Measurements from ENCODE around the gene TLR7. TPM values are rescaled to one million over a fixed set of nuclear protein-coding genes. Genes with fewer than 3 reads are reported as not detected.

Gene TLR7
- total and polyA plus RNA-seq, 10 donors: 2.5 to 9.2 (median 4.8) TPM

DNA sequence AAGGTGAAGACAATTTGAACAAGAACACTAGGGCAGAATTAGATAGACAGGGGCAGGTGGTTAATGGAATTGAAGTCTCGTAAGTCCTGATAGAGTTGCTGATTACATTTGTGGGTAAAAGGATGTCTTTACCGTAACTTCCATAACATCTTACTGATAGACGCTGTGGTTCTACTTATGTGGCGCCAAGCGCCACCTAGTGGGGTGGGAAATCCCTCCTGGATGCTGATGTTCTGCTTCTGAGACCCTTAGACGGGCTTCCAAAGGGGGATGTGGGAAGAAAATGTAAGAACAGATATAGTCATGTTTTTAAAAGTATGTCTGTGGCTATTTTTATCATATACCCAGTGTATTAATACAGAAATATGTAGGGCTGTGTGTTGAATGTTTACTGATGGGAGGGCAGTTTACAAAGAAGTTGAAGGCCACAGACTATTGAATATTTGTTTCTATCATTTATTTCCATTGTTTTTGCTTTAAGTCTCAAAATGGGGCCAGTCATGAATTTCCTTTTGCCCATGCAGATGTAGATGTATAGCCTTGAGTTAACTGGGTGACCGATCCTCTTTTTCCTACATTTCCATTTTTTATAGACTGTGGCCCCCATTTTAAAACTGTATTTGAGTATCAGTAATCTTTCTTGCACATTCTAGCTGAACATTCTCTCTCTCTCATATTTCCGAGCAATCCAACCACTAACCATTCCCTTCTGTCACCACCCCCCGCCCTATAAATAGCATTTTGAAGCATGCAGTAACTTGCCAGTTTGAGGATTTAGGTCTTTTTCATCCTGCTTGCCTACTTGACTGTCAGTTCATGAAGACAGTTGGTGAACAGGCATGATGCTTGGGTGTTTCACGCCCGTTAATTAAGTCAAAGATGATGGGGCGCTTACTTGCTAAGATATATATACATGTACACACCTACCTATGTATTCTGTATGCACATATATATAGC is 27.5 kb downstream of the TLR7 start:
- no peak for TF ChIP-seq POLR2AphosphoS5 (IDR thresholded peaks at IDR 0.05)
- TF ChIP-seq, protein P1, sequence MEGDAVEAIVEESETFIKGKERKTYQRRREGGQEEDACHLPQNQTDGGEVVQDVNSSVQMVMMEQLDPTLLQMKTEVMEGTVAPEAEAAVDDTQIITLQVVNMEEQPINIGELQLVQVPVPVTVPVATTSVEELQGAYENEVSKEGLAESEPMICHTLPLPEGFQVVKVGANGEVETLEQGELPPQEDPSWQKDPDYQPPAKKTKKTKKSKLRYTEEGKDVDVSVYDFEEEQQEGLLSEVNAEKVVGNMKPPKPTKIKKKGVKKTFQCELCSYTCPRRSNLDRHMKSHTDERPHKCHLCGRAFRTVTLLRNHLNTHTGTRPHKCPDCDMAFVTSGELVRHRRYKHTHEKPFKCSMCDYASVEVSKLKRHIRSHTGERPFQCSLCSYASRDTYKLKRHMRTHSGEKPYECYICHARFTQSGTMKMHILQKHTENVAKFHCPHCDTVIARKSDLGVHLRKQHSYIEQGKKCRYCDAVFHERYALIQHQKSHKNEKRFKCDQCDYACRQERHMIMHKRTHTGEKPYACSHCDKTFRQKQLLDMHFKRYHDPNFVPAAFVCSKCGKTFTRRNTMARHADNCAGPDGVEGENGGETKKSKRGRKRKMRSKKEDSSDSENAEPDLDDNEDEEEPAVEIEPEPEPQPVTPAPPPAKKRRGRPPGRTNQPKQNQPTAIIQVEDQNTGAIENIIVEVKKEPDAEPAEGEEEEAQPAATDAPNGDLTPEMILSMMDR (IDR thresholded peaks at IDR 0.05 in 8 of 11, conservative IDR thresholded peaks at IDR 0.05 in 3 of 11): peak in 10 of 11 experiments; percentile 26 to 68 (median 56)
- H3K9me3 ChIP-seq: no peaks in the 10 kb centered on the region
- H3K4me1 ChIP-seq: peaks cover 0 to 60% (median 24%) of the 10 kb centered on the region in 6 donors
- no peaks in the 10 kb centered on the region for H3K36me3 ChIP-seq
- H3K27ac ChIP-seq: no peak overlapping the region
- 47 to 61% (median 53%) methylated on average over 12 of the region's 12 CpGs for WGBS, 5 donors
- H3K4me3 ChIP-seq: no peak overlapping the region
- peaks cover 0 to under 1% (median 0%) of the 10 kb centered on the region in 7 donors for H3K27me3 ChIP-seq (replicated peaks in 1 of 7)
- DNase-seq: peak; percentile 79
- intact Hi-C loops (cut with DNase I; ENCODE audit: low total_unique reads): loop anchor here (10.0 kb wide), 1 partner anchor 80 kb away; no protein-coding TSS in a partner anchor

- Histone ChIP-seq H3K36me3 (no peaks in the 10 kb centered on the region), H3K4me1 (peaks cover 0 to 45% (median 16%) of the 10 kb centered on the region in 6 donors), H3K27ac (peak overlapping the region in 1 of 8 donors; percentile 2), H3K9me3 (no peaks in the 10 kb centered on the region), H3K27me3 (replicated peaks in 1 of 7) (peaks cover 0 to 5% (median 0%) of the 10 kb centered on the region in 7 donors), H3K4me3 (no peak overlapping the region)
- TF ChIP-seq POLR2A (IDR thresholded peaks at IDR 0.05) (no peak), POLR2AphosphoS5 (IDR thresholded peaks at IDR 0.05) (no peak)
- DNase-seq: no peak
- intact Hi-C loops (cut with DNase I; ENCODE audit: low total_unique reads): loop anchor here (10.0 kb wide), 1 partner anchor 81 kb away; no protein-coding TSS in a partner anchor
- 36 to 56% (median 43%) methylated on average over 2 of the region's 2 CpGs for WGBS, 5 donors
Observed at GRCh38 chrX:12895866-12896265, 29.0 kb downstream of the TLR7 start.

DNA sequence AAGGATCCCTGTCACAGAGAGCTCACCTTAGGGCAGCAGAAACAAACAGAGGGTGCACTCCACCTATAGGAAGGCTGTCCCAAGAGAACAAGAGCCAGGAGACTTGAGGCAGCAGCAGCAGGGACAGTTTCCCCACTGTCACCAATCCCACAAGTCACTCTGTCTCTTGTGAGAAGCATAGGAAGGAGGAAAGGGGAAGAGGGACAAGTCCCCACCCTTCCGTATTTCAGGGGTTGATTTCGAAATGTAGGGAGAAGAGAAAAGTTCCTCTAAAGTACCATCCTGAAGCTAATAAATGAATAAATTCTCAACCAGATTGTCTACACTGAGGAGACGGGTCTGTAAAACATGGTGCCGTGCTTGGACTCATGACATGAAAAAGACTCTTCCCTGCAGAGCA is 30.1 kb downstream of the TLR7 start:
- H3K4me1 ChIP-seq: peaks cover 0 to 44% (median 16%) of the 10 kb centered on the region in 6 donors
- H3K9me3 ChIP-seq: no peaks in the 10 kb centered on the region
- no peaks in the 10 kb centered on the region for H3K36me3 ChIP-seq
- TF ChIP-seq, protein P1 (IDR thresholded peaks at IDR 0.05 in 8 of 11, conservative IDR thresholded peaks at IDR 0.05 in 3 of 11): no peak
- TF ChIP-seq POLR2AphosphoS5 (IDR thresholded peaks at IDR 0.05) (no peak), POLR2A (IDR thresholded peaks at IDR 0.05) (no peak)
- intact Hi-C loops (cut with DNase I; ENCODE audit: low total_unique reads): loop anchor here (10.0 kb wide), 1 partner anchor 82 kb away; no protein-coding TSS in a partner anchor
- no peak for DNase-seq
- H3K27me3 ChIP-seq (replicated peaks in 1 of 7): peaks cover 0 to 10% (median 0%) of the 10 kb centered on the region in 7 donors
- no peak overlapping the region for H3K4me3 ChIP-seq
- peak overlapping the region in 2 of 8 donors; percentile 39 to 63 for H3K27ac ChIP-seq
- 46 to 74% (median 65%) methylated on average over 4 of the region's 4 CpGs for WGBS, 5 donors

GRCh38 chrX:12898073-12898472 is 31.2 kb downstream of the TLR7 start:
- Histone ChIP-seq H3K4me1 (peaks cover 0 to 33% (median 14%) of the 10 kb centered on the region in 6 donors), H3K4me3 (no peak overlapping the region), H3K27ac (no peak overlapping the region), H3K9me3 (no peaks in the 10 kb centered on the region), H3K36me3 (no peaks in the 10 kb centered on the region), H3K27me3 (replicated peaks in 1 of 7) (peaks cover 0 to 14% (median 0%) of the 10 kb centered on the region in 7 donors)
- WGBS, 5 donors: 84 to 98% (median 90%) methylated on average over 5 of the region's 5 CpGs
- intact Hi-C loops (cut with DNase I; ENCODE audit: low total_unique reads): loop anchor here (10.0 kb wide), 1 partner anchor 83 kb away; no protein-coding TSS in a partner anchor
- TF ChIP-seq, protein P1 (IDR thresholded peaks at IDR 0.05 in 8 of 11, conservative IDR thresholded peaks at IDR 0.05 in 3 of 11): no peak
- TF ChIP-seq POLR2AphosphoS5 (IDR thresholded peaks at IDR 0.05) (no peak), POLR2A (IDR thresholded peaks at IDR 0.05) (no peak)
- no peak for DNase-seq
